ENCODE measurements around the gene OR14A2.

- TF ChIP-seq POLR2AphosphoS5 (IDR thresholded peaks at IDR 0.05) (no peak), CTCF (IDR thresholded peaks at IDR 0.05) (no peak), POLR2A (IDR thresholded peaks at IDR 0.05) (no peak), EP300 (IDR thresholded peaks at IDR 0.05) (no peak)
These were observed 31.4 kb downstream of the OR14A2 start, which contains the start of gene OR6F1 for GRCh38 chr1:247716546-247716945.

Data from sigmoid colon (tissue), 4 donors.